Gastrocnemius medialis (tissue), 4 donors: ENCODE data around the gene ZNF276.

Experiments
- CTCF ChIP-seq, 5 experiments: fragments of 450-650 bp in 3 of 5; fragments of 200-600 bp in 2 of 5; sonication (generic) in 2 of 5; IDR thresholded peaks in 4 of 5; conservative IDR thresholded peaks in 1 of 5; 1 replicate in 4 of 5; 2 replicates in 1 of 5; pipeline ENCODE4 v1.5.1; 2016 to 2019; ENCODE audit warnings: antibody characterized with exemption in 5 of 5, mild to moderate bottlenecking in 3 of 5, moderate library complexity in 3 of 5
- POLR2A ChIP-seq, 2 donors: fragments of 450-650 bp; IDR thresholded peaks; one replicate each; pipeline ENCODE4 v1.6.1; 2017; ENCODE audit warnings: antibody characterized with exemption in 2 of 2, mild to moderate bottlenecking in 2 of 2, moderate library complexity in 2 of 2

GRCh38 chr16:89748076-89748475 lies 26.7 kb downstream of the ZNF276 start:
- no peak for TF ChIP-seq CTCF (IDR thresholded peaks at IDR 0.05 in 4 of 5, conservative IDR thresholded peaks at IDR 0.05 in 1 of 5)
- no peak for TF ChIP-seq POLR2A (IDR thresholded peaks at IDR 0.05)
